GM18858 (cell line): ENCODE results near the gene GOLPH3.
"Not testable (repeated sequence)": the region's sequence is repeated elsewhere in the genome, so short reads cannot be mapped to it uniquely, and the experiment has no call there.

Experiments used
- ATAC-seq: cut with Tn5 transposase; IDR thresholded peaks from one replicate; pipeline ENCODE4 v1.9.1; 2021; ENCODE audit not compliant: unreplicated experiment

Gene GOLPH3

DNA sequence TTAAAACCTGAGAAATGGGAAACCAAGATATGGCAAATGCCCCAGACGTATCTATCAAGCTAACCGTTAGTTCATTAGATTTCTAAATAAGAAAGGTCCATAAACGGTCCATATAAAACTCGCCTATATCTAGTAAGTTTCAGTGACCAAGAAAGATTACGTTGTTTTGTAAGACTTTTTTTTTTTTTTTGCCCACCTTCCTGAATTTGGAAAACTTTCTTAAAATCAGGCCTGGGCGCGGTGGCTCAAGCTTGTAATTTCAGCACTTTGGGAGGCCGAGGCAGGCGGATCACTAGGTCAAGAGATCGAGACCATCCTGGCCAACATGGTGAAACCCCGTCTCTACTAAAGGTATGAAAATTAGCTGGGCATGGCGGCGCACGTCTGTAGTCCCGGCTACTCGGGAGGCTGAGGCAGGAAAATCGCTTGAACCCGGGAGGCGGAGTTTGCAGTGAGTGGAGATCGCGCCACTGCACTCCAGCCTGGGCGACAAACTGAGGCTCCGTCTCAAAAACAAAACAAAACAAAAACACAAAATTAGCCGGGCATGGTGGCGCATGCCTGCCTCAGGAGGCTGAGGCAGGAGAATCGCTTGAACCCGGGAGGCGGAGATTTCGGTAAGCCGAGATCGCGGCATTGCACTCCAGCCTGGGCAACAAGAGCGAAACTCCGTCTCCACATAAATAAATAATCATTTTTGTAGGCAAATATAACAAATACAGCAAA lies 1.8 kb downstream of the GOLPH3 start:
- not testable (repeated sequence) for ATAC-seq

DNA sequence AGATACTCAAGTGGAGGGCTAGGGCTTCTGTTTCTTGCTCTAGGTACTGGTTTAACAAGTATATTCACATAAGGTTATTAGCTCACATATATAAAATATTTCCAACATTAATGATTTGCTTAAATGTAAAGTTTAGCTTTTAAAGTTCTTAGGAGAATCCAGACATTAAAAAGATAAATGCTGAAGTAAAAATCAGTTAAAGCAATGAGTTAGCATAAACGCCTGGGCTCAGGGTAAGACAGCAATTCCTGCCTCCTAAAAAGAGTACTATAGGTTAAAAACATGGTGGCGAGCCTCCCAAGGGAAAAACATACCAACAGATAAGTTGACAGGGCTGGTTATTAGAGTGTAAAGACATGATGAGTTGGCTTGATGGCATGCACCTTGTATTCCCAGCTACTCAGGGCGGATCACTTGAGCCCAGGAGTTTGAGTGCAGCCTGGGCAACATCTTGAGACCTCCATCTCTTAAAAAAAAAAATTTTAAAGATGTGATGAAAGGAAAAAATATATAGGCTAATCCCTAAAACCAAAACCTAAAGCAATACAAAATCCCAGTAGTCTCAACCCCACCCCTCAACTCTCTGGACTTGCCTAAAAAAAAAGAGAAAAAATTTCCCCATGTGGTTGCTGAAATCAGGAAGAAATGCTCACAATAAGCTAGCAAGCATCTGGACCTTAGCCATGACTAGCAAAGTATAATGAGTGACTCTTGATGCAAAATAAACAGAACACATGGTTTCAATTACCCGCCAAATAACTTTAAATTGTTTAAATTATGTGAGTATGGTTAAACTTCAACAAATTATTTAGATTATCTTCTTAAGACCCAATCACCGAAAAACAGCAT lies 3.6 kb downstream of the GOLPH3 start:
- ATAC-seq = no peak

DNA sequence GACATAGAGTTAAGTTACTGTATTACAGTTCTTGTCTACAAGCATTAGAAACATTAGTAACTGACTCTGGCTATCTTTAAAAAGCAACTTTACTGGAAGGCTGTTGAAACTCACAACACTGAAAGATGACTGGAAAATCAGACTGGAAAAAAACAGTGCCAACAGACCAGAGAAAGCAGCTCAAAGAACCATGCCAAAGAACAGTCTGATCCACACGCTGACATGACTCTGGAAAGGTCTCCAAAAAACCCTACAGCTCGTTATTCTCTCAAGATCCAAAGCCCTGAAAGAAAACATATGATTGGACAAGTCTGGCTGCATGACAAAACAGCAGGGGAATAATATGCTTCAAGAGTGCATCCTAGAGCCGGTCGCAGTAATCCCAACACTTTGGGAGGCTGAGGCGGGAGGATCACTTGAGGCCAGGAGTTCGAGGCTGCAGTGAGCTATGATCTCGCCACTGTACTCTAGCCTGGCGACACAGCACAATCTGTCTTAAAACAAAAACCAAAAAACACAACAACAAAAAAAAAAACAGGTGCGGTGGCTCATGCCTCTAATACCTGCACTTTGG lies 5.6 kb downstream of the GOLPH3 start:
- ATAC-seq = no peak

DNA sequence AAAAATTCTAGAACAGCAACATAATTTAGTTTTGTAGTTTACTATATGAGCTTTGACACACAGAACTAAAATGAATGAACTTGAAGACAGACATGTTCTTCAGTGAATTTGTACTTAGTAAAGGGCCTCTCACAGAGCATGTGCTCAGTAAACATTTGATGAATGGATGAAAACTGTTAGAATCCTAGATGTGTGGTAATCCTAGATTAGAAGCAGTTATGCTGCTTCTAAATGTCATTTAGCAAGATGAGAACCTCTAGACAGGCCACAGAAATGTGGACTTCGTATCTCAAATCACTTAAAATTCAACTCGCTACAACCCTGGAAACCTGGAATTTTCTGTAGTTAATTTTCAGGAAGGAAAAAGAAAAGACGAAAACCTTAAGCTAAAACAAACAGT lies 8.5 kb downstream of the GOLPH3 start:
- no peak for ATAC-seq

DNA sequence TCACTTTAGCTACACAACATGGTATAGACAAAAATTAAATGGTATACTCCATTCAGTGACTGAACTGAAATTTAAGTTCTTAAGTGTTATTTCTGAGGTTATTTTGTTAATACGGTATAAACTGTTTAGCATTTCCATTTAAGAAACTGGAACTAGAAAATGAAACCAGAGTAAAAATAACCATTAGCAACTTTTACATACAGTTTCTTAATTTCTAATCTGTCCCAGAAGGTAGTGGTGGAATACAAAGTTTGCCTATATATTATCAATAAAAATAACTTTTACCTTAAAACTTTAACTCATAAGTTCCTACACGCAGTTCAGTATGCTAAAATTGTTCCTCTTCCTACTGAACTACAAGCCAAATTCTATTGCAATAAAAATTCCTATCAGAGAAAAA lies 10.3 kb downstream of the GOLPH3 start:
- peak; percentile 43 for ATAC-seq

DNA sequence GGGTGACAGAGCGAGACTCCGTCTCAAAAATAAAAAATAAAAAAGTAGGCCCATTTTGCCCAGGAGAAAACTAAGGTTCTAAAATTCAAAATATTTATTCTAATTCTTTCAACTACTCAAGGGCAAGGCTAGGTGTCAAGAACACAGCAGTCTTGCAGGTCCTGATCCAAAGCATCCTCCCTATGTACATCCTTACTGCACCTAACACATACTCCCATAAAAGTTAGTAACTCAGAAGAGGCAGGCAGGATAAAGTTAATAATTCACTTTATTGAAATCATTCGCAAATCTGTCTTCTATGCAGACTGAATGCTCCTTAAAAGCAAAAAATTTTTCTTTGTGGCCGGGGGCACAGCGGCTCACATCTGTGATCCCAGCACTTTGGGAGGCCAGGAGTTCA lies 11.1 kb downstream of the GOLPH3 start:
- ATAC-seq = no peak

DNA sequence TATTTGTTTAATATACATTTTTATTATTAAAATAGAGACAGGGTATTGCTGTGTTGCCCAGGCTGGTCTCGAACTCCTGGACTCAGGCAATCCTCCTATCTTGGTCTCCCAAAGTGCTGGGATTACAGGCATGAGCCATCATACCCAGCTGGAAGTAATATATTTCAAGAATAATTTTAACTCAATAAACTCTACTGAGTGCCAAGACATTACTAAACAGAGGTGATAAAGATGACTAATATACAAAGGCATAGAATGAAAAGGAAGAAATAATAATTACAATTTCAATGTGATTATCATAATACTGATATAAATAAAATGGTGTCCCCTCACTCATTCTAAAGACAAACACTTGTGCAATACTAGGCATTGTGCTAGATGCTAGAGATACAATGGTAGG lies 13.9 kb downstream of the GOLPH3 start:
- no peak for ATAC-seq

DNA sequence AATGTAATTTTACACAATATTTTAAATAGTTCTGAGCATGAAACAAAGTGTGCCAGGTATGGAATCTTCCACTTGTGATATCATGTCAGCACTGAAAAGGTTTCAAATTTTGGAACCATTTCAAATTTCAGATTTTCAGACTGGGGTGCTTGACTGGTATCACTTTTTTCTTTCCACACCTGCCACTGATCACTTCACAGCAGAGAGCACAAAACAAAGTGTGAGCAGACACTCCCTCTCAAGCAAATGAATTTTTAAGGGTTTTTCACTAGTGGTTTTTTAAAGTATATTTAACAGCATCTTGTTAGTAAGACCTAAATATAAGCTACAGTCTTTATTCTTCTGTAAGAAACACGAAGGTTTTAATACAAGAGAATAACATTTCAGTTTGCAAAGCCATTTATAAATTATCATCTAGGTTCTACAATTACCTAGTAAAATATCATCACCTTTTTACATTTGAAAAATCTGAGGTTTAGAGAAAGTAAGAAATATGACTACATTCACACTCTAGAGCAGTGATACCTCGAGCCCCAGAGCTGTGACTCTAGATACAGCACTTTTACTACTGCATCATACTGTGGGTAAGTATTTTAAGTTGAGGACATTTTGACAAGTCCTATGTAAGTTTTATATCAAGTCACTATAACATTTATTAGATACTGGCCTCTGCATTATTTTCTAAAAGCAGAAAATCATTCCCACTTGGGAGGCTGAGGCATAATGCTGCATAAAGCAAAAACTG lies 14.6 kb downstream of the GOLPH3 start:
- no peak for ATAC-seq

DNA sequence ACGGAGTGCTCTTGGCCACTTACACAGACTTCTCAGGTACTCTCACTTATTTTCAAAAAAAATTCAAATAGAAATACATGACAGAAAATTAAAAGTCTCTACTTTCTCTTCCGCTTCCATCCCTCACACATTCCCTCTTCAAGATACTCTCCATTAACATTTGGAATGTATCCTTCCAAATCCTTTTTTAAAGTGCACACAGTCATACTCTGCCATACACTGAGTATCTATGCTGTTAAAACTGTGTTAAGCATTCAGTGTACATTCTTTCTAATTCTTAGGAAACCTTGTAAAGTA lies 15.5 kb downstream of the GOLPH3 start:
- no peak for ATAC-seq

DNA sequence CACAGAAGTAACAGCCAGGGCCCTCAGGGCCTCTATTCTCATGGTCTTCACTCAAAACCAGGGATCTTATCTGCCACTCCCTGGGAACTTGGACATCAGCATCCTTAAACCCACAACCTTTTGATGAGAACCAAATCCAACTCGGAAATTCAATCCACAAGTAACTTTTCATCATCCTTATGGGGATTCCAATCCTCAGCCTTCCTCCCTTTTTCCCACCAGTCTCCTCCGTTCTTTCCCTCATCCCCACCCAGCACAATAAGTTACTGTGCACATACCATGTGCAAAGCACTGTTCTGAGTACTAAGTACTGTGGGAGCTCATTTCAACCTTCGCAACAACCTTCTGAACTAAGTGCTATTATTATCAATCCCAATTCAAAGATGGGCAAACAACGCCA lies 17.0 kb downstream of the GOLPH3 start:
- no peak for ATAC-seq

DNA sequence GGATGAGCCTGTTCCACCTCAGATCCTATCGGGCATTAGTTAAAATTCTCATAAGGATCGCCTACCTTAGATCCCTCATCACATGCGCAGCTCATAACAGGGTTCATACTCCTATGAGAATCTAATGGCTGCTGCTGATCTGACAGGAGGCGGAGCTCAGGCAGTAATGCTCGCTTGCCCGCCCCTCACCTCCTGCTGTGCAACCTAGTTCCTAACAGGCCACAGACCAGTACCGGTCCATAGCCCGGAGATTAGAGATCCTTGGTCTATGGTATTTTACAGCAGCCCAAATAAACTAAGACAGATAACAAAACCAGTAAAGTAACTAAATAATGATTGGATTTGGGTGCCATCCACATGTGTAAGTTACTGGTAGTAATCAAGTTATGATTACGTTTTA lies 17.5 kb downstream of the GOLPH3 start:
- ATAC-seq = no peak

DNA sequence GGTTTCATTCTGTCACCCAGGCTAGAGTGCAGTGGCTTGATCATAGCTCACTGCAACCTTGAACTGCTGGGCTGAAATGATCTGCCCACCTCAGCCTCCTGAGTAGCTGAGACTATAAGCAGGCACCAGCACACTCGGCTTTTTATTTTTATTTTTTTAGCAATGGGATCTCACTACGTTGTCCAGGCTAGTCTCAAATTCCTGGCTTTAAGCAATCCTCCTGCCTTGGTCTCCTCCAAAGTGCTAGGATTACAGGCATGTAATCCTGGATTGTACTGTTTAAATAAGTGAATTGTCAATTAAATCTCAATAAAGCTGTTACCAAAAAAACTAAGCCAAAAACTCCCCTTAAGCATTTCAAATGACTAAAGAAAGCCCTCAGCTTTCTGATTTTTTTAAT lies 18.9 kb downstream of the GOLPH3 start:
- no peak for ATAC-seq

DNA sequence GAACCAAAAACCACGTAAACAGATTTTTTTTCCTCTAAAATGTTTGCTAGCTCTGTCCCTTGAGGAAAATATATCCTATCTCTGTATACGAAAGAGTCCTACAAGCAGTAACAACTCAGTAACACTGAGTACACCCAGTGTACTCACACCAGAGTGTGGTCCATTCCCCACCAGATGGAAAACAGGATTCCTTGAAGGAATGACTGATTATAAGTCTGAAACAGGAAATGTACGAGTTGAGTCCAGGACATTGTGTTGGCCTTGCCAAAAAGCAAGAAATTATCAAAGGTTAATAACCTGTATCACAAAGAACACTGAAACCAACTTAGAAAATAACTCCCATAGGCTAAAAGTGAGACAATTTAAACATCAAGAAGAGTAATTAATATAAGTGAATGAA lies 20.4 kb downstream of the GOLPH3 start:
- no peak for ATAC-seq

DNA sequence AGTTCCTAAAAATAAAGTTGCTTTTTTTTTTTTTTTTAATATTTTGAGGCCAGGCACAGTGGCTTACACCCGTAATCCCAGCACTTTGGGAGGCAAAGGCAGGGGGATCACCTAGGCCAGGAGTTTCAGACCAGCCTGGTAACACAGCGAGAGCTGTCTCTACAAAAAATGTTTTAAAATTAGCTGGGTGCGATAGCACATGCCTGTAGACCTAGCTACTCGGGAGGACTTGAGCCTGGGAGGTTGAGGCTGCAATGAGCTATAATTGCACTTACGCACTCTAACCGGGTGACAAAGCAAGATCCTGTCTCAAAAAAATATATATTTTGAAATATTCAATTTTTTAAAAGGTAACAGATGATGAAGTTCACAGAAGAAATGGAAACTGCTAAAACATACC lies 22.9 kb downstream of the GOLPH3 start:
- ATAC-seq = no peak

DNA sequence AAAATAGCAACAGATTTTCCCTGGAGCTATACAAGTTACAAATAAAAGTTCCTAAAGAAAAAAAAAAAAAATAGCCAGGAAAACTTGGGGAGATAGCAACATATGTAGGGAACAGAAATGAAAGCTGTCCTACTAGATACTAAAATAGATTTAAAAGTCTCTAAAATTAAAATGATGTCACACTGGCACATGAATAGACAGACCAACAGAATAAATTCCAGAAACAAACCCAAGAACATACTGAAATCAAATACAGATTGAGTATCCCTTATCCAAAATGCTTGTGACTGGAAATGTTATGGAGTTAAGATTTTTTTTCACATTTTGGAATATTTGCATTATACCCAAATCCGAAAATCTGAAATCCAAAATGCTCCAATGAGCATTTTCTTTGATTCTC lies 23.8 kb downstream of the GOLPH3 start:
- ATAC-seq = no peak

DNA sequence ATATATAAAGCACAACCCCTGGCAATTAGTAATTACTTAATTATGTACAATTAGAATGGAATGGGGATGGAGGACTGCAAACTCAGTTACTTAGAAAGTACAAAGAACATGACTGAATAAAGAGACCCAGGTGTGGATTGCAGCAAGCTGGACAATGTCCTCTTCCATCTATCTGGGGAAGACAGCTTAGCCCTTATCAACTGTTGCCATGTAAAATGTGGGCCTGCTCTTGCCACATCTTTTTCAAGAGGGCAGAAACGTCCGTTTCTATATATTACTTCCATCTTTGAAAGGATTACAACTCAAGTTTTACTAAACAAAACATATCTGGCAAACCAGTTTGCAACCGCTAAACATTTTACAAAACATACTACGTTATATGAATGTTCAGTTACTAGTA lies 26.2 kb downstream of the GOLPH3 start:
- no peak for ATAC-seq

DNA sequence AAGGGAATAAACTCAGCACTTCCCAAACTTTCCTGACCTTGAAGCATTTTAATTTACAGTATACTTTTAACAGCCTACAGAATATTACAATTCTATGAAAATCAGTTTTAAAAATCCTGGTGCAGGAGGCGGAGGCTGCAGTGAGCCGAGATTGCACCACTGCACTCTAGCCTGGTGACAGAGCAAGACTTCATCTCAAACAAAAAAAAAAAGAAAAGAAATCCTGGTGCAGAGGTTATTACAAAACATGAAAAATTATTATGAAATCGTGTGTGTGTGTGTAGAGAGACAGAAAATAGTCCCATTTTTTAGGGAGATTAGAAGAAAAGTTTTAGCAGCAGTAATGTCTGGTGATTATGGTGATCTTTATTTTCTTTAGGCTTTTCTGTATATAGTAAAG lies 26.9 kb downstream of the GOLPH3 start:
- no peak for ATAC-seq

DNA sequence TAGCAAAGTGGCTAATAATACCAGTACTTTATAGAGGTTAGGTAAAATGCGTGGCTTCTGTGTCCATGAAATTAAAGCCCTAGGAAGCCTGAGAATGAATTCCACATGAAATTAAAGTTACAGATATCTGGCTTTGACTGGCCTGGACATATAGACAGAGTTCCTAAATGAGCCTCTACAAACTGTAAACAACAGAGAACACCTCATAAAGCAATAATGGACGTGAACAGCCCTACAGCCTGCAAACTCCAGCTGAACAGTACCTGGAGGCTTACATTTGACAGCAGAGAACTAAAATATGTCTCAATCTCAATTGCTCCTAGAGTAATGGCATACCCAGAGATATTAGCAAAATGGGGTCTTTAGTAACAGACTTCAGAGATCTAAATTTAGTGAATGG lies 28.7 kb downstream of the GOLPH3 start:
- no peak for ATAC-seq

DNA sequence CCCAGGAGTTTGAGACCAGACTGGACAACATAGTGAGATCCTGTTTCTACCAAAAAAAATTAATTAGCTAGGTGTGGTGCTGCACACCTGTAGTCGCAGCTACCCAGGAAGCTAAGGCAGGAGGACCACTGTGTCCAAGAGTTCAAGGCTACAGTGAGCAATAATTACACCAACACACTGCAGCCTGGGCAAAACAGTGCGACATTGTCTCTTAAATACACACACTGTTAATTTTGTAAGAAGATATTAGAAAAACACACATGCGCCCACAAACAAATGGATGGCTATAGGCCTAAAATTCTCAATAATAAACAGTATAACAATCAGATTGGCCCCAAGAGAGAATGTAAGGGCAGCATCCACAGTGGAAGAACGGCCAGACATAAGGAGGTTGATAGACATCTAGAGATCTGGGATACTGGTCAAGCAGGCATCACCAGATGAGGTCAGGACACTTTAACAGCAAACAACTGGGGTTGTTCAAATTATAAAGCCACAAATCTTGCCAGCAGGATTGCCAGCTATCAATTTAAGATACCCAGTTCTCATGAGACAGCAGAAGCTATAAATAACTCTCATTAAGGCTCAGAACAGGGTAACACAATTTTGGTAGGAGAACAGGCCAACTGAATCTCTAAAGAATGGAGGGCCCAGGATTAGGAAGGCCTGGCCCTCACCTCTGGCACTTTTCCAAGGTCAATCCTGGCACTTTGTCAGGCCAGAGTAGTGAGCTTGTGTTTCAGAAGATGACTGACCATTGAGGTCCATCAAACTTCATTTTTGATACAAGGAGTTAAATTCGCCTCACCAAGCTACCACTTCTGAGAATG lies 29.5 kb downstream of the GOLPH3 start:
- no peak for ATAC-seq

DNA sequence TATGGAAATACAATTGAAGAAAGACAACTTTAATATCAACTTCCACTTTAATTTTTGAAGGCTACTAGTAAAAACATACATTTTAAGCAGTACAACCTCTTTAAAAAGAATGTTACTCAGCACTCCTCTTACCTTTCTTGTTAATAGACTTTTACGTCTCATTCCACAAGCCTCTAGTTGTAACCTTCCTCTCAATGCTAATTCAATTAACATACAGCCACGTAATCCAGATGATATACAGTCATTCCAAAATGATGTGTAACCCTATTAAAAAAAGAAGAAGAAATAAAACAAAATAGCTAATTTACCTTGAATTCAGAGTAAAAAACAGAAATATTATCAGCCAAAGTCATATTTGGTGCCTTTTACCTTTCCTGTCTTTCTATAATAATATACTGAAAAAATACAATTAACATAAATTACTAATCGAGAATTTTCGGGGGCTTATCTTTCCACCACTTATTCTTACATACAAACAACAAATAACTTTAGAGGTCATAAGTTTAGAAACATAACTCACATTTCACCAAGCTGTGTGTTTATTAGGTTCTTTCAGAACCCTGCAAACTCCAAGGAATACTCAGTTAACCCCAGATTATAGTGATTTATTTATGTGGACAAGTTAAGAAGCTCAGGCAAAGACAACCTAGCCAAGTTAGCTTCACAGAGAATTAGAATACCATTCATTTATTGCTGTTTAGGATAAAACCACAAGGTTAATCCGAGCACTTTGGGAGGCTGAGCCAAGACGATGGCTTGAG lies 30.3 kb downstream of the GOLPH3 start:
- ATAC-seq = no peak
